ENCODE measurements around the gene SOX8.

DNA sequence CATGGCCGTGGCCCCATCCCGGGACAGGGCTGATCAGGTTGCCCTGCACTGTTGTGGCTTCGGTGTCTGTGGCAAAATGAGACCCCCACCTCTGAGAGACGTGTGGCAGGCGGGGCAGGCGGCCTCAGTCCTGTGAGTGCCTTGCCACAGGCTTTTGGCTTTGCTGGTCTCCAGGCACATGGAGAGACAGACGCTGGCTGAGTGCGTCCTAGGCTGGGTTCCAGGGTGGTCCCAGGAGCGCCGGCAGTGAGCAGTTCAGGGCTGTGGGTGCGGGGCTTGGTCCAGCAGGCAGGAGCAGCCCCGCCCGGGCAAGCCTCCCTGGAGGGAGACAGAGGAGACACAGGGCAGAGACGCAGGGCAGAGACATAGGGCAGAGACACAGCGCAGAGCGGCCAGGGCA is 29.2 kb downstream of the SOX8 start:
- TF ChIP-seq, protein P1, sequence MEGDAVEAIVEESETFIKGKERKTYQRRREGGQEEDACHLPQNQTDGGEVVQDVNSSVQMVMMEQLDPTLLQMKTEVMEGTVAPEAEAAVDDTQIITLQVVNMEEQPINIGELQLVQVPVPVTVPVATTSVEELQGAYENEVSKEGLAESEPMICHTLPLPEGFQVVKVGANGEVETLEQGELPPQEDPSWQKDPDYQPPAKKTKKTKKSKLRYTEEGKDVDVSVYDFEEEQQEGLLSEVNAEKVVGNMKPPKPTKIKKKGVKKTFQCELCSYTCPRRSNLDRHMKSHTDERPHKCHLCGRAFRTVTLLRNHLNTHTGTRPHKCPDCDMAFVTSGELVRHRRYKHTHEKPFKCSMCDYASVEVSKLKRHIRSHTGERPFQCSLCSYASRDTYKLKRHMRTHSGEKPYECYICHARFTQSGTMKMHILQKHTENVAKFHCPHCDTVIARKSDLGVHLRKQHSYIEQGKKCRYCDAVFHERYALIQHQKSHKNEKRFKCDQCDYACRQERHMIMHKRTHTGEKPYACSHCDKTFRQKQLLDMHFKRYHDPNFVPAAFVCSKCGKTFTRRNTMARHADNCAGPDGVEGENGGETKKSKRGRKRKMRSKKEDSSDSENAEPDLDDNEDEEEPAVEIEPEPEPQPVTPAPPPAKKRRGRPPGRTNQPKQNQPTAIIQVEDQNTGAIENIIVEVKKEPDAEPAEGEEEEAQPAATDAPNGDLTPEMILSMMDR (IDR thresholded peaks at IDR 0.05), result no peak
- no peak for TF ChIP-seq POLR2A (IDR thresholded peaks at IDR 0.05)
- TF ChIP-seq EP300 (IDR thresholded peaks at IDR 0.05), result no peak
